ENCODE measurements around the gene CAV1. TPM values are rescaled to one million over a fixed set of nuclear protein-coding genes. Genes with fewer than 3 reads are reported as not detected.

CAV1 gene
- total RNA-seq, 1 experiment from 2014 or later: 20.2 TPM

DNA sequence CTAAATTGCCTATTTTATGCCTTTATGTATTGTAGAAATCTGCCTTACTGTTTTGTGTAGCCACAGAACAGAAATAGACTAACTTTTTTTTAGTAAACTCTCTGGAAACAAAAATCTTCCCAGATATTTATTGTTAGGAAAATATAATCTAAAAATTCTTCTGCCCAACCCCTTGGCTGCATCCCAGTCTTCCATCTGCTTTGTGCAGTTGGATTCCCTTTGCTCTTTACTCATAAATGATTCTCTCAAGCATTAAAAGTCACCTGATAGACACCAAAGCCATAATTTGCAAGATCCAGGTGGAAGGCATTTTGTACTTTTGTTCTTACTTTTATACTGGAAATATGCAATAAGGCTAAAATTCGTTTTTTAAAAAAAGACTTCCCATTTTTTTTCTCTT lies 31.4 kb upstream of the CAV1 start:
- Histone ChIP-seq H4K91ac (ENCODE audit: insufficient read length, low read depth, low read length) (no peak overlapping the region), H3K27ac (ENCODE audit: insufficient read length, low read depth, low read length) (no peak overlapping the region), H3K23ac (ENCODE audit: insufficient read length, low read depth, low read length) (no peak overlapping the region), H3K14ac (ENCODE audit: insufficient read depth, low read length) (no peak overlapping the region), H2AFZ (ENCODE audit: low read length) (no peak overlapping the region), H3K79me1 (ENCODE audit: insufficient read depth, low read depth, low read length, poor library complexity, severe bottlenecking) (no peaks in the 10 kb centered on the region), H3K79me2 (ENCODE audit: insufficient read depth, low read length) (no peaks in the 10 kb centered on the region), H3K27me3 (ENCODE audit: insufficient read depth, low read length) (no peaks in the 10 kb centered on the region), H2BK15ac (ENCODE audit: low read depth, low read length) (no peak overlapping the region), H3K23me2 (ENCODE audit: insufficient read length, low read depth, low read length, poor library complexity, severe bottlenecking) (no peaks in the 10 kb centered on the region), H3K4me2 (ENCODE audit: insufficient read depth, insufficient read length, low read length) (no peak overlapping the region), H2AK5ac (ENCODE audit: insufficient read length, low read length) (no peak overlapping the region), H3K4me1 (ENCODE audit: insufficient read depth, low read length) (no peaks in the 10 kb centered on the region), H3T11ph (ENCODE audit: low read length) (no peak overlapping the region), H2BK12ac (ENCODE audit: insufficient read length, low read depth, low read length) (no peak overlapping the region), H2BK5ac (ENCODE audit: insufficient read length, low read length) (no peak overlapping the region), H4K8ac (replicated peaks; ENCODE audit: insufficient read length, low read depth, low read length) (no peak overlapping the region), H4K20me1 (ENCODE audit: control insufficient read depth, insufficient read depth, insufficient read length) (no peaks in the 10 kb centered on the region), H3K56ac (ENCODE audit: insufficient read length, low read depth, low read length) (no peak overlapping the region), H3K18ac (ENCODE audit: insufficient read length, low read depth, low read length) (no peak overlapping the region), H2BK120ac (ENCODE audit: low read depth, low read length, poor library complexity, severe bottlenecking) (no peak overlapping the region), H2BK20ac (ENCODE audit: low read depth, low read length, poor library complexity, severe bottlenecking) (no peak overlapping the region), H3K9ac (ENCODE audit: extremely low read depth, insufficient read length, low read length) (no peak overlapping the region), H3K4ac (ENCODE audit: low read depth, low read length) (no peak overlapping the region), H3K9me3 (ENCODE audit: control insufficient read depth, low read depth, low read length) (no peaks in the 10 kb centered on the region), H4K5ac (ENCODE audit: insufficient read length, low read depth, low read length) (no peak overlapping the region)
- H3K27ac Mint-ChIP-seq: no peak overlapping the region
- no peak for TF ChIP-seq CTCF (conservative IDR thresholded peaks at IDR 0.05)
- no peak for DNase-seq
- H3K9me3 Mint-ChIP-seq: no peaks in the 10 kb centered on the region
- no peak overlapping the region for H3K4me3 Mint-ChIP-seq
- WGBS (ENCODE audit: extremely low coverage, insufficient read length, low lambda C conversion rate): no CpG with 5 or more reads among the region's 1 CpG
- H3K27me3 Mint-ChIP-seq (ENCODE audit: low read depth): peaks cover 8% of the 10 kb centered on the region
- H3K36me3 Mint-ChIP-seq (ENCODE audit: insufficient read depth in 1 of 3, low read depth in 3 of 3): no peaks in the 10 kb centered on the region
- H3K4me1 Mint-ChIP-seq: no peaks in the 10 kb centered on the region

All from H9 (cell line).